GM18508 (cell line): ENCODE measurements around the gene PCDHAC2.

Source experiments
- ATAC-seq: cut with Tn5 transposase; IDR thresholded peaks from one replicate; pipeline ENCODE4 v1.9.1; 2021; ENCODE audit warnings: moderate number of reproducible peaks; ENCODE audit not compliant: insufficient read depth, unreplicated experiment

The PCDHAC2 gene, protein sequence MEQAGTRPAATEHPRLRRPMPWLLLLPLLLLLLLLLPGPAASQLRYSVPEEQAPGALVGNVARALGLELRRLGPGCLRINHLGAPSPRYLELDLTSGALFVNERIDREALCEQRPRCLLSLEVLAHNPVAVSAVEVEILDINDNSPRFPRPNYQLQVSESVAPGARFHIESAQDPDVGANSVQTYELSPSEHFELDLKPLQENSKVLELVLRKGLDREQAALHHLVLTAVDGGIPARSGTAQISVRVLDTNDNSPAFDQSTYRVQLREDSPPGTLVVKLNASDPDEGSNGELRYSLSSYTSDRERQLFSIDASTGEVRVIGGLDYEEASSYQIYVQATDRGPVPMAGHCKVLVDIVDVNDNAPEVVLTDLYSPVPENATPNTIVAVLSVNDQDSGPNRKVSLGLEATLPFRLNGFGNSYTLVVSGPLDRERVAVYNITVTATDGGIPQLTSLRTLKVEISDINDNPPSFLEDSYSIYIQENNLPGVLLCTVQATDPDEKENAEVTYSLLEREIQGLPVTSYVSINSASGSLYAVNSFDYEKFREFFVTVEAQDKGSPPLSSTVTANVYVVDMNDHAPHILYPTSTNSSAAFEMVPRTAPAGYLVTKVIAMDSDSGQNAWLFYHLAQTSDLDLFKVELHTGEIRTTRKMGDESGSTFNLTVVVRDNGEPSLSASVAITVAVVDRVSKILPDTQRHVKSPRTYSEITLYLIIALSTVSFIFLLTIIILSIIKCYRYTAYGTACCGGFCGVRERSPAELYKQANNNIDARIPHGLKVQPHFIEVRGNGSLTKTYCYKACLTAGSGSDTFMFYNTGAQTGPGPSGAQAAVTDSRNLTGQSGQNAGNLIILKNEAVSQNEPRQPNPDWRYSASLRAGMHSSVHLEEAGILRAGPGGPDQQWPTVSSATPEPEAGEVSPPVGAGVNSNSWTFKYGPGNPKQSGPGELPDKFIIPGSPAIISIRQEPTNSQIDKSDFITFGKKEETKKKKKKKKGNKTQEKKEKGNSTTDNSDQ

GRCh38 chr5:140966293-140967225 lies at the start of gene PCDHAC2:
PCDHAC2 (plus strand) TSS chr5:140966476; CDS start chr5:140966767, 291 bp downstream.
- no peak for ATAC-seq

GRCh38 chr5:140923601-140924000 lies 42.7 kb upstream of the PCDHAC2 start:
- no peak for ATAC-seq

- no peak for ATAC-seq
Observed at GRCh38 chr5:140925806-140926442, 40.4 kb upstream of the PCDHAC2 start, which contains the start of gene PCDHAC1. PCDHAC1 (plus strand) TSS chr5:140926299; CDS start chr5:140926893, 594 bp downstream.

- no peak for ATAC-seq
Observed at GRCh38 chr5:140926443-140927227, 39.6 kb upstream of the PCDHAC2 start.

GRCh38 chr5:140927228-140927573 lies 39.1 kb upstream of the PCDHAC2 start:
- ATAC-seq = no peak

- no peak for ATAC-seq
Observed at GRCh38 chr5:140934964-140935606, 31.2 kb upstream of the PCDHAC2 start.

- no peak for ATAC-seq
Observed at GRCh38 chr5:140946578-140946977, 19.7 kb upstream of the PCDHAC2 start.

GRCh38 chr5:140951636-140952035 lies 14.6 kb upstream of the PCDHAC2 start:
- ATAC-seq = no peak

- no peak for ATAC-seq
Observed at GRCh38 chr5:140953234-140953633, 13.0 kb upstream of the PCDHAC2 start.

- no peak for ATAC-seq
Observed at GRCh38 chr5:140962190-140962589, 4.1 kb upstream of the PCDHAC2 start.

DNA sequence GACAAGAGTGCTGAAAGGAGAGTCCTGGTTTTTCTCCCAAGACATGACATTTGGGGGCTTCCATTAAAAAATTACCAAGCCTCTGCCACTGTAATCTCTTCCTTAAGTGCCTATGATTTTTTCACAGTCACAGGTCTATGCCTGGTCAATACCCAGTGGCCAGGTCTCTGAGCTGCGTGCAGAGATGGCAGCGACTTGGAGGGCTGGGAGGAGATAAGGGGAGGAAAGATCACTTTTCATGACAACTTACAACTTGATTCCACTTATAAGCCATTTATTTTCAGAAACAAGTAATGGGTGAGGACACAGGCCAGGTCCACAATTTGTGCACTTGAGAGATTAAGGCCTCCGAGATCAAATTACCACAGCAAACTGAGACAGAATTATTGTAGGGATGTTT lies 1.9 kb upstream of the PCDHAC2 start:
- no peak for ATAC-seq

GRCh38 chr5:140965905-140966292 lies 377 bp upstream of the PCDHAC2 start:
- ATAC-seq = no peak

GRCh38 chr5:140967226-140967893 lies 1.1 kb downstream of the PCDHAC2 start:
- ATAC-seq = no peak

- no peak for ATAC-seq
Observed at GRCh38 chr5:140969880-140970279, 3.6 kb downstream of the PCDHAC2 start.

DNA sequence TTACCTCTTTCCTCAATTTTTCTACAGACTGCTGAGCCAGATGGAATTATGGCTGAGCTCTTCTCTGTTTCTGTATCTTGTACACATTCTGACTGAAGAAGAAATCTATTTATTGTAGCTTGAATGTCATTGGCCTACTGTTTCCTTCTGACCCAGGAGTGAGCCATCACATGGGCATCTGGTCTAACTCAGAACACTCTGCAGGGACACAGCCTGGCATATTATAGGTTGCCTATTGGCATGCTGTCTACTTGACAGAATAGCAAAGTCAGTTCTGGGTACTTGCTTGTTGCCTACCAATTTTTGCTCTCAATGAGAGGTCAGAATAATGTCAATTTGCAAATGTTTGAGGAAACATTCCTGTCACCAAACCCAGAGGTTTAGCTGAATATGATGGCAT lies 7.3 kb downstream of the PCDHAC2 start:
- ATAC-seq = no peak

DNA sequence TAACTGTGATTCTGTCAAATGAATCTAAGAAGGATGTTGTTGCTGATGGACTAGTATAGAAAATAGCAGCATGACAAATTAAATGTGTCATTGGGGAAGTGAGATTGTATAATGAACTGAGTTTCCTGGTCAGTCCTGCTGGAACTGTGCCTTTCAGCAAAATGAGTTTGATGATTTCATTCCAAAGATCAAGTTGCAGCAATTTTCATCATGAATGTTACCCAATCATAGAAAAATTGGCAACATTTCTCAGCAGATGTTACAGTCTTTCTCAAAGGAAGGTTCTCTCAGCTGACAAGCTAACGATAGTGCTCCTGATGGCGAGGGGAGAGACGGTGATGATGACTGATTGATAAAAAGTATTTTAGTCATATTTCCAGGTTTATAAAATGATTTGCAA lies 10.7 kb downstream of the PCDHAC2 start:
- no peak for ATAC-seq

- ATAC-seq = no peak
Observed at GRCh38 chr5:140978260-140978659, 12.0 kb downstream of the PCDHAC2 start.

- ATAC-seq = no peak
Observed at GRCh38 chr5:140978983-140979382, 12.7 kb downstream of the PCDHAC2 start.
